Loucy (cell line): Measurements from ENCODE around the gene TEAD1.

ENCODE experiments used
- H2AFZ ChIP-seq: fragments of 200-600 bp; sonication (generic); 2 replicates; pipeline ENCODE4 v1.6.0; 2016; ENCODE audit warnings: antibody characterized with exemption, mild to moderate bottlenecking, low read length, moderate library complexity
- H3F3A ChIP-seq: fragments of 200-600 bp; 2 replicates; pipeline ENCODE4 v1.6.0; 2016; ENCODE audit warnings: antibody characterized with exemption, low read depth, mild to moderate bottlenecking
- H3K27me3 ChIP-seq: fragments of 200-600 bp; sonication (generic); 2 replicates; pipeline ENCODE4 v1.6.1; 2014; ENCODE audit warnings: low read length, mild to moderate bottlenecking; ENCODE audit not compliant: insufficient read depth, poor library complexity, severe bottlenecking
- H3K36me3 ChIP-seq: fragments of 200-600 bp; sonication (generic); 2 replicates; pipeline ENCODE4 v1.6.1; 2016; ENCODE audit warnings: low read length; ENCODE audit not compliant: insufficient read depth
- H3K4me1 ChIP-seq: fragments of 200-600 bp; sonication (generic); 2 replicates; pipeline ENCODE4 v1.5.1; 2014; ENCODE audit warnings: low read length, mild to moderate bottlenecking; ENCODE audit not compliant: insufficient read depth, poor library complexity, severe bottlenecking
- H3K4me2 ChIP-seq: fragments of 200-600 bp; sonication (generic); 2 replicates; pipeline ENCODE4 v1.6.0; 2014; ENCODE audit warnings: antibody characterized with exemption, low read length, low read depth, mild to moderate bottlenecking; ENCODE audit not compliant: poor library complexity, severe bottlenecking
- H3K4me3 ChIP-seq: fragments of 200-600 bp; sonication (generic); 2 replicates; pipeline ENCODE4 v1.5.1; 2014; ENCODE audit warnings: low read length, mild to moderate bottlenecking, mixed read lengths; ENCODE audit not compliant: poor library complexity, severe bottlenecking
- H3K79me2 ChIP-seq: fragments of 200-600 bp; sonication (generic); 2 replicates; pipeline ENCODE4 v1.6.1; 2014; ENCODE audit warnings: low read length; ENCODE audit not compliant: insufficient read depth
- H3K9ac ChIP-seq: fragments of 200-600 bp; sonication (generic); 2 replicates; pipeline ENCODE4 v1.6.0; 2014; ENCODE audit warnings: mild to moderate bottlenecking, low read depth, low read length, moderate library complexity; ENCODE audit not compliant: poor library complexity, severe bottlenecking
- H3K9me2 ChIP-seq: fragments of 200-600 bp; sonication (generic); replicated peaks from 2 replicates; pipeline ENCODE4 v1.6.1; 2016; ENCODE audit warnings: low read depth, low read length, mixed read lengths
- H3K9me3 ChIP-seq: fragments of 200-600 bp; sonication (generic); 2 replicates; pipeline ENCODE4 v1.6.1; 2014; ENCODE audit warnings: mild to moderate bottlenecking, antibody characterized with exemption, low read length, low read depth; ENCODE audit not compliant: insufficient read depth
- H4K20me1 ChIP-seq: fragments of 200-600 bp; sonication (generic); 2 replicates; pipeline ENCODE4 v1.6.0; 2014; ENCODE audit warnings: antibody characterized with exemption, low read length, mild to moderate bottlenecking; ENCODE audit not compliant: insufficient read depth, poor library complexity, severe bottlenecking
- EZH2phosphoT487 ChIP-seq: fragments of 200-600 bp; IDR thresholded peaks from 2 replicates; pipeline ENCODE4 v1.6.1; 2018; ENCODE audit warnings: antibody characterized with exemption, mild to moderate bottlenecking, moderate library complexity, borderline replicate concordance
- TF ChIP-seq, protein P1 (sequence below): fragments of 200-600 bp; sonication (generic); conservative IDR thresholded peaks from 2 replicates; pipeline ENCODE4 v1.5.1; 2014; ENCODE audit warnings: mild to moderate bottlenecking, antibody characterized with exemption, low read length

TEAD1 gene

DNA sequence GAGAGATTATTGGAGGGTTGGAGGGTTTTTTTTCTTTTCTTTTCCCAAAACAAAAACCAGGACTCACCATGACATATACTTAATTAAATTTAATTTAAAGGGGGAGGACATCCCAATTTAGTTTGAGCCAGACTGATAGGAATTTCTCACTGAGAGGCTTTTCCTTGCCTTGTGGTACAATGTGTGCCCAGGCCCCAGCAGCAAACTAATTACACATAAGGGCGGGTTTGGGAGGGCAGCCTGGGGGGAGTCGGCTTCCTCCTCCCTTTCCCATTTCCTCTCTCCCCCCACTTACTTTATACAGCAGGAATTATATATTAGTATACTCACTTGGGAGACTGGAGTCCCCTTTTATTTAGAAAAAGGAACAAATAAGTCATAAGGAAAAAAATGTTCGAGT lies 2.9 kb downstream of the TEAD1 start:
- Histone ChIP-seq H3K4me3 (no peak overlapping the region), H3K9me3 (no peaks in the 10 kb centered on the region), H3K27me3 (peaks cover 15% of the 10 kb centered on the region), H3K79me2 (no peaks in the 10 kb centered on the region), H2AFZ (no peak overlapping the region), H3K36me3 (no peaks in the 10 kb centered on the region), H3F3A (no peaks in the 10 kb centered on the region), H3K9ac (no peak overlapping the region), H4K20me1 (no peaks in the 10 kb centered on the region), H3K9me2 (no peaks in the 10 kb centered on the region), H3K4me1 (no peaks in the 10 kb centered on the region), H3K4me2 (no peak overlapping the region)
- TF ChIP-seq EZH2phosphoT487: no peak
- TF ChIP-seq, protein P1, sequence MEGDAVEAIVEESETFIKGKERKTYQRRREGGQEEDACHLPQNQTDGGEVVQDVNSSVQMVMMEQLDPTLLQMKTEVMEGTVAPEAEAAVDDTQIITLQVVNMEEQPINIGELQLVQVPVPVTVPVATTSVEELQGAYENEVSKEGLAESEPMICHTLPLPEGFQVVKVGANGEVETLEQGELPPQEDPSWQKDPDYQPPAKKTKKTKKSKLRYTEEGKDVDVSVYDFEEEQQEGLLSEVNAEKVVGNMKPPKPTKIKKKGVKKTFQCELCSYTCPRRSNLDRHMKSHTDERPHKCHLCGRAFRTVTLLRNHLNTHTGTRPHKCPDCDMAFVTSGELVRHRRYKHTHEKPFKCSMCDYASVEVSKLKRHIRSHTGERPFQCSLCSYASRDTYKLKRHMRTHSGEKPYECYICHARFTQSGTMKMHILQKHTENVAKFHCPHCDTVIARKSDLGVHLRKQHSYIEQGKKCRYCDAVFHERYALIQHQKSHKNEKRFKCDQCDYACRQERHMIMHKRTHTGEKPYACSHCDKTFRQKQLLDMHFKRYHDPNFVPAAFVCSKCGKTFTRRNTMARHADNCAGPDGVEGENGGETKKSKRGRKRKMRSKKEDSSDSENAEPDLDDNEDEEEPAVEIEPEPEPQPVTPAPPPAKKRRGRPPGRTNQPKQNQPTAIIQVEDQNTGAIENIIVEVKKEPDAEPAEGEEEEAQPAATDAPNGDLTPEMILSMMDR: no peak

GRCh38 chr11:12678092-12678491 lies 3.9 kb downstream of the TEAD1 start:
- Histone ChIP-seq H3F3A (no peaks in the 10 kb centered on the region), H3K9ac (no peak overlapping the region), H3K27me3 (peaks cover 23% of the 10 kb centered on the region), H3K4me3 (no peak overlapping the region), H4K20me1 (no peaks in the 10 kb centered on the region), H3K36me3 (no peaks in the 10 kb centered on the region), H3K4me1 (no peaks in the 10 kb centered on the region), H2AFZ (no peak overlapping the region), H3K79me2 (no peaks in the 10 kb centered on the region), H3K4me2 (no peak overlapping the region), H3K9me2 (no peaks in the 10 kb centered on the region), H3K9me3 (no peaks in the 10 kb centered on the region)
- no peak for TF ChIP-seq EZH2phosphoT487
- TF ChIP-seq, protein P1: no peak

GRCh38 chr11:12678991-12679390 lies 4.8 kb downstream of the TEAD1 start:
- TF ChIP-seq, protein P1: no peak
- no peak for TF ChIP-seq EZH2phosphoT487
- H3K27me3 ChIP-seq: peaks cover 23% of the 10 kb centered on the region

More at GRCh38 chr11:12678991-12679390, 4.8 kb downstream of the TEAD1 start:
- H4K20me1 ChIP-seq: no peaks in the 10 kb centered on the region
- no peaks in the 10 kb centered on the region for H3K79me2 ChIP-seq
- H3K9me2 ChIP-seq: no peaks in the 10 kb centered on the region
- H3F3A ChIP-seq: no peaks in the 10 kb centered on the region
- no peak overlapping the region for H2AFZ ChIP-seq
- no peak overlapping the region for H3K4me2 ChIP-seq
- no peaks in the 10 kb centered on the region for H3K4me1 ChIP-seq
- no peaks in the 10 kb centered on the region for H3K36me3 ChIP-seq
- no peak overlapping the region for H3K9ac ChIP-seq
- no peak overlapping the region for H3K4me3 ChIP-seq
- H3K9me3 ChIP-seq: no peaks in the 10 kb centered on the region
